Measurements from ENCODE around the gene CPAMD8. TPM values are rescaled to one million over a fixed set of nuclear protein-coding genes. Genes with fewer than 3 reads are reported as not detected.
A peak's percentile ranks its signal among the peaks of the same experiment; 100 is the strongest.

Gene CPAMD8
- total and polyA plus RNA-seq, 9 of the 15 experiments (the other 6 are each of a cell fraction or from before 2014, with no cell fraction given), result 0.20 to 2.1 (median 1.3) TPM

DNA sequence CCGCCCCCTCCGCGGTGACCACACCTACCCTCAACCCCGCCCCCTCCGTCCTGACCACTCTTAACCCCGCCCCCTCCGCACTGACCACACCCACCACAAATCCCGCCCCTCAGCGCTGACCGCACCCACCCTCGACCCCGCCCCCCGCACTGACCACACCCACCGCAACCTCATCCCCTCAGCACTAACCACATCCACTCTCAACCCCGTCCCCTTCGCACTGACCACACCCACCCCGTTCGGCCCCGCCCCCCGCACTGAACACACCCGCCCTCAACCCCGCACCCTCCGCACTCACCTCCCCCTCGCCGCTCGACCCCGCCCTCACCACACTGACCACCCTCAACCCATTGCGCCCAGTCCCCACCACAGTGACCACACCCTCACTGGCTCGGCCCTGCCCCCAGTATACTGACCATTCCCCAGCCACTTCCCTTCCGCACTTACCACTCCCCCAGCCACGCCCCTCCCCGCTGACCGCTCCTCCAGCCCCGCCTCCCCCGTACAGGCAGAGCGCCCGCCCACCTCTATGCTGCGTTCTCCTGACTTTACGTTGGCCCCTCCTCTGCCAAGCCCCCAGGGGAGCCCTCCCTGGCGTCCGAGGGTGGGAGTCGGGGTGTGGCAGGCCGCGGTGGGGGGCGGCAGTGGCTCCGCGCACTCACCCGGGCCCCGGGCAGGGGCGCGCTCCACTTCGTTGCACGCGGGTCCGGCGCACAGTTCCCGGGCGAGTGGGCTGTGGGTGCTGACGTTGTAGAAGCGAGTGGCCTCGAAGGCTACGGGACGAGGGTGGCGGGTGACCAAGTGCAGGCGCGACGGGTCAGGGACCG lies 129.4 kb downstream of the CPAMD8 start (continued):
- TF ChIP-seq, protein P1, sequence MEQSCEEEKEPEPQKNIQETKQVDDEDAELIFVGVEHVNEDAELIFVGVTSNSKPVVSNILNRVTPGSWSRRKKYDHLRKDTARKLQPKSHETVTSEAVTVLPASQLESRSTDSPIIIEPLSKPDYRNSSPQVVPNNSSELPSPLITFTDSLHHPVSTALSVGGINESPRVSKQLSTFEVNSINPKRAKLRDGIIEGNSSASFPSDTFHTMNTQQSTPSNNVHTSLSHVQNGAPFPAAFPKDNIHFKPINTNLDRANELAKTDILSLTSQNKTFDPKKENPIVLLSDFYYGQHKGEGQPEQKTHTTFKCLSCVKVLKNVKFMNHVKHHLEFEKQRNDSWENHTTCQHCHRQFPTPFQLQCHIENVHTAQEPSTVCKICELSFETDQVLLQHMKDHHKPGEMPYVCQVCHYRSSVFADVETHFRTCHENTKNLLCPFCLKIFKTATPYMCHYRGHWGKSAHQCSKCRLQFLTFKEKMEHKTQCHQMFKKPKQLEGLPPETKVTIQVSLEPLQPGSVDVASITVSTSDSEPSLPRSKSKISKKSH (CRISPR knock-in tag; IDR thresholded peaks at IDR 0.05), result no peak
- no peak for TF ChIP-seq JUND (IDR thresholded peaks at IDR 0.05; ENCODE audit: borderline replicate concordance, low read depth, low read length)
- TF ChIP-seq JUND (tag; IDR thresholded peaks at IDR 0.05; ENCODE audit: borderline replicate concordance, low read depth, low read length), result no peak
- no peak for TF ChIP-seq RBM17 (IDR thresholded peaks at IDR 0.05; ENCODE audit: borderline replicate concordance, low read depth, low read length)
- TF ChIP-seq, protein P2, sequence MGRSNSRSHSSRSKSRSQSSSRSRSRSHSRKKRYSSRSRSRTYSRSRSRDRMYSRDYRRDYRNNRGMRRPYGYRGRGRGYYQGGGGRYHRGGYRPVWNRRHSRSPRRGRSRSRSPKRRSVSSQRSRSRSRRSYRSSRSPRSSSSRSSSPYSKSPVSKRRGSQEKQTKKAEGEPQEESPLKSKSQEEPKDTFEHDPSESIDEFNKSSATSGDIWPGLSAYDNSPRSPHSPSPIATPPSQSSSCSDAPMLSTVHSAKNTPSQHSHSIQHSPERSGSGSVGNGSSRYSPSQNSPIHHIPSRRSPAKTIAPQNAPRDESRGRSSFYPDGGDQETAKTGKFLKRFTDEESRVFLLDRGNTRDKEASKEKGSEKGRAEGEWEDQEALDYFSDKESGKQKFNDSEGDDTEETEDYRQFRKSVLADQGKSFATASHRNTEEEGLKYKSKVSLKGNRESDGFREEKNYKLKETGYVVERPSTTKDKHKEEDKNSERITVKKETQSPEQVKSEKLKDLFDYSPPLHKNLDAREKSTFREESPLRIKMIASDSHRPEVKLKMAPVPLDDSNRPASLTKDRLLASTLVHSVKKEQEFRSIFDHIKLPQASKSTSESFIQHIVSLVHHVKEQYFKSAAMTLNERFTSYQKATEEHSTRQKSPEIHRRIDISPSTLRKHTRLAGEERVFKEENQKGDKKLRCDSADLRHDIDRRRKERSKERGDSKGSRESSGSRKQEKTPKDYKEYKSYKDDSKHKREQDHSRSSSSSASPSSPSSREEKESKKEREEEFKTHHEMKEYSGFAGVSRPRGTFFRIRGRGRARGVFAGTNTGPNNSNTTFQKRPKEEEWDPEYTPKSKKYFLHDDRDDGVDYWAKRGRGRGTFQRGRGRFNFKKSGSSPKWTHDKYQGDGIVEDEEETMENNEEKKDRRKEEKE (IDR thresholded peaks at IDR 0.05; ENCODE audit: borderline replicate concordance in 1 of 2, control insufficient read depth in 1 of 2, low read depth in 2 of 2, low read length in 1 of 2), result no peak; a peak in 1 of 4 replicates
- TF ChIP-seq ZNF12 (CRISPR knock-in tag; IDR thresholded peaks at IDR 0.05), result no peak
- TF ChIP-seq EWSR1 (IDR thresholded peaks at IDR 0.05; ENCODE audit: borderline replicate concordance, low read depth, partially characterized antibody), result no peak
- no peak for TF ChIP-seq NR2C1 (IDR thresholded peaks at IDR 0.05)
- no peak for TF ChIP-seq NR2C1 (tag; IDR thresholded peaks at IDR 0.05)
- TF ChIP-seq, protein P3, sequence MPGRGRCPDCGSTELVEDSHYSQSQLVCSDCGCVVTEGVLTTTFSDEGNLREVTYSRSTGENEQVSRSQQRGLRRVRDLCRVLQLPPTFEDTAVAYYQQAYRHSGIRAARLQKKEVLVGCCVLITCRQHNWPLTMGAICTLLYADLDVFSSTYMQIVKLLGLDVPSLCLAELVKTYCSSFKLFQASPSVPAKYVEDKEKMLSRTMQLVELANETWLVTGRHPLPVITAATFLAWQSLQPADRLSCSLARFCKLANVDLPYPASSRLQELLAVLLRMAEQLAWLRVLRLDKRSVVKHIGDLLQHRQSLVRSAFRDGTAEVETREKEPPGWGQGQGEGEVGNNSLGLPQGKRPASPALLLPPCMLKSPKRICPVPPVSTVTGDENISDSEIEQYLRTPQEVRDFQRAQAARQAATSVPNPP (IDR thresholded peaks at IDR 0.05; ENCODE audit: borderline replicate concordance, insufficient read depth, insufficient read length), result no peak
- peak; percentile 71 for TF ChIP-seq NRF1 (conservative IDR thresholded peaks at IDR 0.05 in 1 of 2, IDR thresholded peaks at IDR 0.05 in 1 of 2)
- peak; percentile 6; the same call in 1 of the 2 replicates for TF ChIP-seq NR4A1 (CRISPR knock-in tag; IDR thresholded peaks at IDR 0.05)
- no peak for TF ChIP-seq NR4A1 (tag; IDR thresholded peaks at IDR 0.05)
- no peak for TF ChIP-seq SMARCA5 (IDR thresholded peaks at IDR 0.05)
- no peak for TF ChIP-seq ZNF696 (CRISPR knock-in tag; conservative IDR thresholded peaks at IDR 0.05)
- TF ChIP-seq CXXC5 (CRISPR knock-in tag; IDR thresholded peaks at IDR 0.05), result peak; percentile 85
- TF ChIP-seq, protein P4, sequence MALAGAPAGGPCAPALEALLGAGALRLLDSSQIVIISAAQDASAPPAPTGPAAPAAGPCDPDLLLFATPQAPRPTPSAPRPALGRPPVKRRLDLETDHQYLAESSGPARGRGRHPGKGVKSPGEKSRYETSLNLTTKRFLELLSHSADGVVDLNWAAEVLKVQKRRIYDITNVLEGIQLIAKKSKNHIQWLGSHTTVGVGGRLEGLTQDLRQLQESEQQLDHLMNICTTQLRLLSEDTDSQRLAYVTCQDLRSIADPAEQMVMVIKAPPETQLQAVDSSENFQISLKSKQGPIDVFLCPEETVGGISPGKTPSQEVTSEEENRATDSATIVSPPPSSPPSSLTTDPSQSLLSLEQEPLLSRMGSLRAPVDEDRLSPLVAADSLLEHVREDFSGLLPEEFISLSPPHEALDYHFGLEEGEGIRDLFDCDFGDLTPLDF (CRISPR knock-in tag; IDR thresholded peaks at IDR 0.05), result no peak
- TF ChIP-seq, protein P5, sequence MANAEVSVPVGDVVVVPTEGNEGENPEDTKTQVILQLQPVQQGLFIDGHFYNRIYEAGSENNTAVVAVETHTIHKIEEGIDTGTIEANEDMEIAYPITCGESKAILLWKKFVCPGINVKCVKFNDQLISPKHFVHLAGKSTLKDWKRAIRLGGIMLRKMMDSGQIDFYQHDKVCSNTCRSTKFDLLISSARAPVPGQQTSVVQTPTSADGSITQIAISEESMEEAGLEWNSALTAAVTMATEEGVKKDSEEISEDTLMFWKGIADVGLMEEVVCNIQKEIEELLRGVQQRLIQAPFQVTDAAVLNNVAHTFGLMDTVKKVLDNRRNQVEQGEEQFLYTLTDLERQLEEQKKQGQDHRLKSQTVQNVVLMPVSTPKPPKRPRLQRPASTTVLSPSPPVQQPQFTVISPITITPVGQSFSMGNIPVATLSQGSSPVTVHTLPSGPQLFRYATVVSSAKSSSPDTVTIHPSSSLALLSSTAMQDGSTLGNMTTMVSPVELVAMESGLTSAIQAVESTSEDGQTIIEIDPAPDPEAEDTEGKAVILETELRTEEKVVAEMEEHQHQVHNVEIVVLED (CRISPR knock-in tag; IDR thresholded peaks at IDR 0.05), result peak; percentile 90
